GM18909 (cell line): ENCODE data around the gene UGDH.

Experiments
- ATAC-seq: cut with Tn5 transposase; IDR thresholded peaks from one replicate; pipeline ENCODE4 v1.9.1; 2021; ENCODE audit warnings: mild to moderate bottlenecking; ENCODE audit not compliant: unreplicated experiment, poor library complexity

The UGDH gene

GRCh38 chr4:39497909-39498726, 29.1 kb downstream of the UGDH start:
- no peak for ATAC-seq

- no peak for ATAC-seq
These were observed 31.6 kb downstream of the UGDH start for GRCh38 chr4:39495446-39496213.

- no peak for ATAC-seq
These were observed 32.9 kb downstream of the UGDH start for GRCh38 chr4:39494354-39494753.

- ATAC-seq = no peak
These were observed 36.9 kb downstream of the UGDH start for GRCh38 chr4:39490322-39490721.

GRCh38 chr4:39486221-39486804, 40.9 kb downstream of the UGDH start:
- ATAC-seq = no peak

- ATAC-seq = no peak
These were observed 42.5 kb downstream of the UGDH start for GRCh38 chr4:39484582-39485272.

GRCh38 chr4:39480902-39481695, 46.1 kb downstream of the UGDH start:
- ATAC-seq = no peak

GRCh38 chr4:39480251-39480650, 47.0 kb downstream of the UGDH start:
- no peak for ATAC-seq

GRCh38 chr4:39476187-39476895, 50.9 kb downstream of the UGDH start:
- no peak for ATAC-seq

- no peak for ATAC-seq
These were observed 54.8 kb downstream of the UGDH start for GRCh38 chr4:39472396-39472795.

GRCh38 chr4:39470402-39470801, 56.8 kb downstream of the UGDH start:
- ATAC-seq = no peak

- peak; percentile 77 for ATAC-seq
These were observed 57.7 kb downstream of the UGDH start for GRCh38 chr4:39469429-39470077.

- no peak for ATAC-seq
These were observed 59.8 kb downstream of the UGDH start for GRCh38 chr4:39467464-39467863.

- no peak for ATAC-seq
These were observed 60.5 kb downstream of the UGDH start for GRCh38 chr4:39466747-39467146.

GRCh38 chr4:39464886-39465501, 62.2 kb downstream of the UGDH start:
- ATAC-seq = no peak

GRCh38 chr4:39458505-39459300, 68.5 kb downstream of the UGDH start, which contains the start of the genes LIAS and RPL9:
Gene LIAS (plus strand): TSS chr4:39459056. CDS start chr4:39459118, 62 bp downstream.
Gene RPL9 (minus strand): TSS chr4:39458922. CDS start chr4:39458439, 483 bp downstream.
- ATAC-seq = peak; percentile 89

- peak; percentile 1 for ATAC-seq
These were observed 69.1 kb downstream of the UGDH start for GRCh38 chr4:39458161-39458504.
